H9 (cell line): Measurements from ENCODE around the gene TMEM272. TPM values are rescaled to one million over a fixed set of nuclear protein-coding genes. Genes with fewer than 3 reads are reported as not detected.

Experiments
- DNase-seq: peaks from one replicate; pipeline ENCODE4 v3.0.0-alpha.2; 2017
- H2AFZ ChIP-seq: one replicate; pipeline ENCODE4 v1.6.1; 2013; ENCODE audit warnings: mild to moderate bottlenecking, low read length, control low read depth, moderate library complexity
- H2AK5ac ChIP-seq: 2 replicates; pipeline ENCODE4 v1.6.1; 2013; ENCODE audit warnings: low read length, control low read depth, mixed read lengths; ENCODE audit not compliant: insufficient read length
- H2BK120ac ChIP-seq: one replicate; pipeline ENCODE4 v1.6.1; 2013; ENCODE audit warnings: low read depth, mild to moderate bottlenecking, low read length, control low read depth, inconsistent platforms; ENCODE audit not compliant: poor library complexity, severe bottlenecking
- H2BK12ac ChIP-seq: 2 replicates; pipeline ENCODE4 v1.6.1; 2013; ENCODE audit warnings: low read length, control low read depth, mixed read lengths, low read depth; ENCODE audit not compliant: insufficient read length
- H2BK15ac ChIP-seq: 2 replicates; pipeline ENCODE4 v1.6.1; 2013; ENCODE audit warnings: low read depth, low read length, control low read depth
- H2BK20ac ChIP-seq: one replicate; pipeline ENCODE4 v1.6.1; 2013; ENCODE audit warnings: low read depth, mild to moderate bottlenecking, low read length, control low read depth, inconsistent platforms; ENCODE audit not compliant: poor library complexity, severe bottlenecking
- H2BK5ac ChIP-seq: 2 replicates; pipeline ENCODE4 v1.6.1; 2013; ENCODE audit warnings: low read length, control low read depth, mixed read lengths; ENCODE audit not compliant: insufficient read length
- H3K14ac ChIP-seq: 2 replicates; pipeline ENCODE4 v1.6.1; 2013; ENCODE audit warnings: low read length, control low read depth; ENCODE audit not compliant: insufficient read depth
- H3K18ac ChIP-seq: 2 replicates; pipeline ENCODE4 v1.6.1; 2013; ENCODE audit warnings: low read depth, mild to moderate bottlenecking, mixed read lengths, low read length, control low read depth; ENCODE audit not compliant: insufficient read length
- H3K23ac ChIP-seq: 2 replicates; pipeline ENCODE4 v1.6.1; 2013; ENCODE audit warnings: low read length, control low read depth, mixed read lengths, low read depth; ENCODE audit not compliant: insufficient read length
- H3K23me2 ChIP-seq: 2 replicates; pipeline ENCODE4 v1.6.1; 2013; ENCODE audit warnings: low read depth, mild to moderate bottlenecking, mixed read lengths, low read length, control low read depth; ENCODE audit not compliant: insufficient read length, poor library complexity, severe bottlenecking
- H3K27ac ChIP-seq: 2 replicates; pipeline ENCODE4 v1.5.1; 2013; ENCODE audit warnings: low read length, control low read depth, mixed read lengths, low read depth; ENCODE audit not compliant: insufficient read length
- H3K27me3 ChIP-seq: 2 replicates; pipeline ENCODE4 v1.6.1; 2013; ENCODE audit warnings: low read length, control low read depth, inconsistent platforms; ENCODE audit not compliant: insufficient read depth
- H3K4ac ChIP-seq: 2 replicates; pipeline ENCODE4 v1.6.1; 2013; ENCODE audit warnings: low read depth, mild to moderate bottlenecking, control low read depth, inconsistent platforms, low read length, moderate library complexity
- H3K4me1 ChIP-seq: 2 replicates; pipeline ENCODE4 v1.6.1; 2013; ENCODE audit warnings: low read length, control low read depth, inconsistent platforms; ENCODE audit not compliant: insufficient read depth
- H3K4me2 ChIP-seq: 2 replicates; pipeline ENCODE4 v1.6.1; 2013; ENCODE audit warnings: low read length, control low read depth, mixed read lengths; ENCODE audit not compliant: insufficient read length, insufficient read depth
- H3K56ac ChIP-seq: 2 replicates; pipeline ENCODE4 v1.6.1; 2013; ENCODE audit warnings: low read depth, mild to moderate bottlenecking, mixed read lengths, low read length, control low read depth; ENCODE audit not compliant: insufficient read length
- H3K79me1 ChIP-seq: 2 replicates; pipeline ENCODE4 v1.6.1; 2013; ENCODE audit warnings: low read depth, mild to moderate bottlenecking, moderate library complexity, low read length, control low read depth, inconsistent platforms; ENCODE audit not compliant: insufficient read depth, poor library complexity, severe bottlenecking
- H3K79me2 ChIP-seq: 2 replicates; pipeline ENCODE4 v1.6.1; 2013; ENCODE audit warnings: low read length, control low read depth, inconsistent platforms; ENCODE audit not compliant: insufficient read depth
- H3K9ac ChIP-seq: 2 replicates; pipeline ENCODE4 v1.6.1; 2013; ENCODE audit warnings: low read length, control low read depth, mixed read lengths; ENCODE audit not compliant: insufficient read length; ENCODE audit errors: extremely low read depth
- H3K9me3 ChIP-seq: one replicate; pipeline ENCODE4 v1.6.1; 2013; ENCODE audit warnings: low read depth, low read length, inconsistent platforms; ENCODE audit not compliant: control insufficient read depth
- H3T11ph ChIP-seq: one replicate; pipeline ENCODE4 v1.6.1; 2013; ENCODE audit warnings: mild to moderate bottlenecking, low read length, control low read depth, inconsistent platforms
- H4K20me1 ChIP-seq: one replicate; pipeline ENCODE4 v1.6.1; 2013; ENCODE audit not compliant: control insufficient read depth, insufficient read length, insufficient read depth
- H4K5ac ChIP-seq: 2 replicates; pipeline ENCODE4 v1.6.1; 2013; ENCODE audit warnings: low read depth, mild to moderate bottlenecking, mixed read lengths, low read length, control low read depth; ENCODE audit not compliant: insufficient read length
- H4K8ac ChIP-seq: replicated peaks from 2 replicates; pipeline ENCODE4 v1.6.1; 2013; ENCODE audit warnings: low read length, control low read depth, mixed read lengths, low read depth; ENCODE audit not compliant: insufficient read length
- H4K91ac ChIP-seq: 2 replicates; pipeline ENCODE4 v1.6.1; 2013; ENCODE audit warnings: low read depth, mild to moderate bottlenecking, moderate library complexity, mixed read lengths, low read length, control low read depth; ENCODE audit not compliant: insufficient read length
- H3K27ac Mint-ChIP-seq, 3 experiments: 2 replicates in 2 of 3; 3 replicates in 1 of 3; pipeline ENCODE4 v1.8.0; 2020 to 2021; ENCODE audit warnings: mixed read lengths in 3 of 3, mild to moderate bottlenecking in 1 of 3, moderate library complexity in 1 of 3
- H3K27me3 Mint-ChIP-seq: 2 replicates; pipeline ENCODE4 v1.8.0; 2021; ENCODE audit warnings: low read depth, mild to moderate bottlenecking, moderate library complexity, mixed read lengths
- H3K36me3 Mint-ChIP-seq, 3 experiments: 2 replicates in 2 of 3; 3 replicates in 1 of 3; pipeline ENCODE4 v1.8.0; 2020 to 2021; ENCODE audit warnings: low read depth in 3 of 3, mixed read lengths in 3 of 3; ENCODE audit not compliant: insufficient read depth in 1 of 3
- H3K4me1 Mint-ChIP-seq, 2 experiments: 2 replicates each; pipeline ENCODE4 v1.8.0; 2020; ENCODE audit warnings: mixed read lengths in 2 of 2
- H3K4me3 Mint-ChIP-seq, 2 experiments: 2 replicates in 1 of 2; 3 replicates in 1 of 2; pipeline ENCODE4 v1.8.0; 2020 to 2021; ENCODE audit warnings: mild to moderate bottlenecking in 2 of 2, mixed read lengths in 2 of 2, moderate library complexity in 1 of 2
- H3K9me3 Mint-ChIP-seq, 2 experiments: 2 replicates in 1 of 2; 3 replicates in 1 of 2; pipeline ENCODE4 v1.8.0; 2020; ENCODE audit warnings: mild to moderate bottlenecking in 2 of 2, mixed read lengths in 2 of 2, moderate library complexity in 1 of 2
- WGBS: extraction: QIAGEN DNeasy Blood & Tissue Kit; methylation state at CpG from one replicate; pipeline ENCODE4 v1.1.7; 2013; ENCODE audit warnings: missing lambda C conversion rate, low lambda C conversion rate, mixed read lengths; ENCODE audit not compliant: insufficient read length; ENCODE audit errors: extremely low coverage; 5-methylcytosine and 5-hydroxymethylcytosine counted together
- total RNA-seq: library from RNA; stranded (reverse); gene quantifications from 2 replicates; pipeline ENCODE4 v1.2.1, GENCODE V29; 2021
- TF ChIP-seq, protein P1 (sequence below): fragments of 200-600 bp; sonication (generic); conservative IDR thresholded peaks from 3 replicates; pipeline ENCODE4 v1.8.0; 2021; ENCODE audit warnings: antibody characterized with exemption, mild to moderate bottlenecking

Gene TMEM272
- total RNA-seq, 1 experiment from 2014 or later: not detected

DNA sequence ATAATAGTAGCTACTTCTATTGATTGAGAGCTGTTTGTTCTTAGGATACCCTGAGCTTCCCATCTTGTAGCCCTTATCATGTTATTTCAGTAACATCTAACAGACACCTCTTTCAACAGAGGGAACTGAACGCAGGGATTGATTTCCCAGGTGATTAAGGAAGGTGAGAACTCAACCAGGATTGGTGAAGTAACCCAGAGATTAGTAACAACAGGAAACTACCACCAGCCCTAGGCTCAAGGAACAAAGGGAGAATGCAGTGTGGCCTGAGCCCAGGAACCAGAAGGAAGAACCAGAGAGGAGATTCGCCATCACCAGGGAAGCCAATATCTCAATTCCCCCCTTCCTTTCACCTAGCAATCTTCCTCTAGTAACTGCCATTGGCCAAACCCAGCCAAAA, 49.6 kb downstream of the TMEM272 start:
- no peaks in the 10 kb centered on the region for H3K79me2 ChIP-seq
- no peak overlapping the region for H2AFZ ChIP-seq
- WGBS: no CpG with 5 or more reads among the region's 2 CpGs
- H4K91ac ChIP-seq: no peak overlapping the region
- H3K14ac ChIP-seq: no peak overlapping the region
- H3K9me3 ChIP-seq: no peaks in the 10 kb centered on the region
- Mint-ChIP-seq H3K27me3 (no peaks in the 10 kb centered on the region), H3K27ac (no peak overlapping the region; a peak in 1 of 7 replicates), H3K4me1 (peaks cover 19 to 28% of the 10 kb centered on the region in 2 experiments), H3K36me3 (peaks cover 0 to 11% (median 4%) of the 10 kb centered on the region in 3 experiments; a peak in 3 of 7 replicates), H3K9me3 (no peaks in the 10 kb centered on the region), H3K4me3 (no peak overlapping the region)
- no peak overlapping the region for H2BK120ac ChIP-seq
- H2BK5ac ChIP-seq: no peak overlapping the region
- no peaks in the 10 kb centered on the region for H4K20me1 ChIP-seq
- H3K4me1 ChIP-seq: no peaks in the 10 kb centered on the region; the same call in 1 of the 2 replicates
- no peak overlapping the region for H3K9ac ChIP-seq
- no peaks in the 10 kb centered on the region for H3K27me3 ChIP-seq
- no peak overlapping the region for H2BK15ac ChIP-seq
- no peaks in the 10 kb centered on the region for H3K23me2 ChIP-seq
- H2BK12ac ChIP-seq: no peak overlapping the region
- no peak overlapping the region for H3K56ac ChIP-seq
- H2AK5ac ChIP-seq: no peak overlapping the region
- no peak overlapping the region for H3T11ph ChIP-seq
- H3K23ac ChIP-seq: no peak overlapping the region
- TF ChIP-seq, protein P1, sequence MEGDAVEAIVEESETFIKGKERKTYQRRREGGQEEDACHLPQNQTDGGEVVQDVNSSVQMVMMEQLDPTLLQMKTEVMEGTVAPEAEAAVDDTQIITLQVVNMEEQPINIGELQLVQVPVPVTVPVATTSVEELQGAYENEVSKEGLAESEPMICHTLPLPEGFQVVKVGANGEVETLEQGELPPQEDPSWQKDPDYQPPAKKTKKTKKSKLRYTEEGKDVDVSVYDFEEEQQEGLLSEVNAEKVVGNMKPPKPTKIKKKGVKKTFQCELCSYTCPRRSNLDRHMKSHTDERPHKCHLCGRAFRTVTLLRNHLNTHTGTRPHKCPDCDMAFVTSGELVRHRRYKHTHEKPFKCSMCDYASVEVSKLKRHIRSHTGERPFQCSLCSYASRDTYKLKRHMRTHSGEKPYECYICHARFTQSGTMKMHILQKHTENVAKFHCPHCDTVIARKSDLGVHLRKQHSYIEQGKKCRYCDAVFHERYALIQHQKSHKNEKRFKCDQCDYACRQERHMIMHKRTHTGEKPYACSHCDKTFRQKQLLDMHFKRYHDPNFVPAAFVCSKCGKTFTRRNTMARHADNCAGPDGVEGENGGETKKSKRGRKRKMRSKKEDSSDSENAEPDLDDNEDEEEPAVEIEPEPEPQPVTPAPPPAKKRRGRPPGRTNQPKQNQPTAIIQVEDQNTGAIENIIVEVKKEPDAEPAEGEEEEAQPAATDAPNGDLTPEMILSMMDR: no peak
- H3K27ac ChIP-seq: no peak overlapping the region
- DNase-seq: no peak
- H3K4ac ChIP-seq: no peak overlapping the region
- no peak overlapping the region for H3K4me2 ChIP-seq
- no peak overlapping the region for H3K18ac ChIP-seq
- no peak overlapping the region for H4K5ac ChIP-seq
- H4K8ac ChIP-seq: no peak overlapping the region
- H2BK20ac ChIP-seq: no peak overlapping the region
- no peaks in the 10 kb centered on the region for H3K79me1 ChIP-seq
